Tibial artery (tissue), 4 donors: ENCODE data around the gene ACTN4.

Experiments used
- DNase-seq, 2 donors: peaks; one replicate each; pipeline ENCODE4 v3.0.0-alpha.2; 2019
- H3K27ac ChIP-seq, 2 donors: fragments of 200-600 bp; sonication (generic) in 1 of 2; 1 replicate in 1 of 2; 2 replicates in 1 of 2; pipeline ENCODE4 v1.5.1; 2018 to 2019; ENCODE audit warnings: mild to moderate bottlenecking in 1 of 2
- H3K27me3 ChIP-seq, 2 donors: fragments of 200-600 bp; sonication (generic) in 1 of 2; one replicate each; pipeline versions ENCODE4 v1.5.1 to v1.6.0; 2016 to 2019
- H3K36me3 ChIP-seq, 3 donors: fragments of 200-600 bp; sonication (generic) in 2 of 3; one replicate each; pipeline ENCODE4 v1.5.1; 2016 to 2019; ENCODE audit warnings: mild to moderate bottlenecking in 2 of 3
- H3K4me1 ChIP-seq, 4 donors: fragments of 200-600 bp; sonication (generic) in 2 of 4; 1 replicate in 3 of 4; 2 replicates in 1 of 4; pipeline ENCODE4 v1.5.1; 2016 to 2019
- H3K4me3 ChIP-seq, 2 donors: fragments of 200-600 bp; sonication (generic) in 1 of 2; 1 replicate in 1 of 2; 2 replicates in 1 of 2; pipeline ENCODE4 v1.5.1; 2018 to 2019; ENCODE audit warnings: mild to moderate bottlenecking in 2 of 2
- H3K9me3 ChIP-seq, 3 donors: fragments of 200-600 bp; sonication (generic) in 1 of 3; one replicate each; pipeline ENCODE4 v1.5.1; 2016 to 2019
- CTCF ChIP-seq, 2 experiments: fragments of 200-600 bp in 1 of 2; fragments of 450-650 bp in 1 of 2; IDR thresholded peaks; one replicate each; pipeline ENCODE4 v1.5.1; 2017 to 2019; ENCODE audit warnings: antibody characterized with exemption in 2 of 2, mild to moderate bottlenecking in 1 of 2, moderate library complexity in 1 of 2
- intact Hi-C: fragments of 100-400 bp; cut with DNase I; formaldehyde crosslinking; loops from one replicate; pipeline ENCODE4 v1.15.0; 2023; ENCODE audit warnings: low total_unique reads

Gene ACTN4

GRCh38 chr19:38730731-38731589 lies 83.5 kb downstream of the ACTN4 start:
- peaks cover 0 to 56% (median 35%) of the 10 kb centered on the region in 4 donors for H3K4me1 ChIP-seq
- peaks cover 46 to 59% (median 53%) of the 10 kb centered on the region in 3 donors for H3K36me3 ChIP-seq
- no peak for TF ChIP-seq CTCF (IDR thresholded peaks at IDR 0.05)
- DNase-seq: peak in 1 of 2 donors; percentile 62
- intact Hi-C loops: no loop called here
- no peaks in the 10 kb centered on the region for H3K27me3 ChIP-seq
- H3K4me3 ChIP-seq: no peak overlapping the region
- H3K9me3 ChIP-seq: no peaks in the 10 kb centered on the region
- H3K27ac ChIP-seq: peak overlapping the region; percentile 39 to 74

GRCh38 chr19:38731654-38732301 lies 84.3 kb downstream of the ACTN4 start:
- intact Hi-C loops: no loop called here
- no peak for TF ChIP-seq CTCF (IDR thresholded peaks at IDR 0.05)
- Histone ChIP-seq H3K4me3 (no peak overlapping the region), H3K36me3 (peaks cover 39 to 51% (median 48%) of the 10 kb centered on the region in 3 donors), H3K27ac (peak overlapping the region; percentile 39 to 74), H3K27me3 (no peaks in the 10 kb centered on the region), H3K9me3 (no peaks in the 10 kb centered on the region), H3K4me1 (peaks cover 0 to 56% (median 42%) of the 10 kb centered on the region in 4 donors)
- peak in 1 of 2 donors; percentile 63 for DNase-seq

- peaks cover 26 to 37% (median 34%) of the 10 kb centered on the region in 3 donors for H3K36me3 ChIP-seq
- DNase-seq: no peak
- peak overlapping the region; percentile 64 to 74 for H3K27ac ChIP-seq
- H3K27me3 ChIP-seq: no peaks in the 10 kb centered on the region
- intact Hi-C loops: no loop called here
- TF ChIP-seq CTCF (IDR thresholded peaks at IDR 0.05): no peak
- peaks cover 0 to 55% (median 33%) of the 10 kb centered on the region in 4 donors for H3K4me1 ChIP-seq
- H3K9me3 ChIP-seq: no peaks in the 10 kb centered on the region
- H3K4me3 ChIP-seq: no peak overlapping the region
Observed at GRCh38 chr19:38733241-38733492, 85.7 kb downstream of the ACTN4 start.

- H3K4me3 ChIP-seq: no peak overlapping the region
- intact Hi-C loops: no loop called here
- H3K4me1 ChIP-seq: peaks cover 0 to 52% (median 30%) of the 10 kb centered on the region in 4 donors
- no peaks in the 10 kb centered on the region for H3K27me3 ChIP-seq
- H3K9me3 ChIP-seq: no peaks in the 10 kb centered on the region
- peak in 1 of 2 donors; percentile 65 for DNase-seq
- no peak for TF ChIP-seq CTCF (IDR thresholded peaks at IDR 0.05)
- H3K27ac ChIP-seq: peak overlapping the region; percentile 64 to 74
- H3K36me3 ChIP-seq: peaks cover 25 to 33% (median 29%) of the 10 kb centered on the region in 3 donors
Observed at GRCh38 chr19:38733493-38734175, 86.2 kb downstream of the ACTN4 start.

- peaks cover 20 to 28% (median 24%) of the 10 kb centered on the region in 3 donors for H3K36me3 ChIP-seq
- H3K4me1 ChIP-seq: peaks cover 0 to 47% (median 29%) of the 10 kb centered on the region in 4 donors
- peak overlapping the region; percentile 64 to 74 for H3K27ac ChIP-seq
- no peak for TF ChIP-seq CTCF (IDR thresholded peaks at IDR 0.05)
- no peaks in the 10 kb centered on the region for H3K9me3 ChIP-seq
- intact Hi-C loops: no loop called here
- no peaks in the 10 kb centered on the region for H3K27me3 ChIP-seq
- no peak overlapping the region for H3K4me3 ChIP-seq
- peak in 1 of 2 donors; percentile 67 for DNase-seq
Observed at GRCh38 chr19:38734176-38734425, 86.7 kb downstream of the ACTN4 start.
